HG02884 (cell line): Measurements from ENCODE around the gene LYPD6.

Experiments
- ATAC-seq: cut with Tn5 transposase; IDR thresholded peaks from one replicate; pipeline ENCODE4 v1.9.1; 2021; ENCODE audit warnings: mild to moderate bottlenecking, moderate library complexity; ENCODE audit not compliant: unreplicated experiment

LYPD6 gene

DNA sequence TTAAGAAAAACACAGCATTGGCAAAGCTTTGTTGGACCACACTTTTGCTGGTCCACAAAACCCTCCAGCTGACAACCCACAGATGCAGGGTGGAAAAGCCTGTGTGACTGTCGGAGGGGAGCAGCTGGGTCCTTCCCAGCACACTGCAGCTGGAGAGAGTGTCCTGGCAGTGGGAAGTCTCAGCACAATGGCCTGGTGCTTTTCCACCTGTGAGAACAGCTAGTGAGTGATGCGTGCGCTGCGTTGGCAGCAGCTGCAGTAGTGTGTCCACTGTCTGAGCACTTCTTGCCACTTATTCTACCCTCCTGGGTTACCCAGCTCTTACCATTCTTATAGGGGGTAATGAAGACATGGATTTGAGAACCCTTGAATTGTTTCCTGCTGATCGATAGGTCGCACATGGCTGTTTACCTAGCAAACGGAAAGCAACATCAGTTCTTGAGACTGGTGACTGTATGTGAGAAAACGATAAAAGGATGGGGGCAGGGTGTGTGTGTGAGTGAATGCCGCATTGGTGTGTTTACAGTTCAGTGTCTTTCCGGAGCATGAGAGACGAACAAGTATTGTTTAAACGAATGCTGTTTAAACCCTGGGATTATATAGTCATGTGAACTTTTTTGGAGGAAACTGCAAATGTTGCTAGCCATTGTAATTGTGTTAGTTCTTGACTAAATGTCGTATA is 69.7 kb downstream of the LYPD6 start:
- no peak for ATAC-seq

DNA sequence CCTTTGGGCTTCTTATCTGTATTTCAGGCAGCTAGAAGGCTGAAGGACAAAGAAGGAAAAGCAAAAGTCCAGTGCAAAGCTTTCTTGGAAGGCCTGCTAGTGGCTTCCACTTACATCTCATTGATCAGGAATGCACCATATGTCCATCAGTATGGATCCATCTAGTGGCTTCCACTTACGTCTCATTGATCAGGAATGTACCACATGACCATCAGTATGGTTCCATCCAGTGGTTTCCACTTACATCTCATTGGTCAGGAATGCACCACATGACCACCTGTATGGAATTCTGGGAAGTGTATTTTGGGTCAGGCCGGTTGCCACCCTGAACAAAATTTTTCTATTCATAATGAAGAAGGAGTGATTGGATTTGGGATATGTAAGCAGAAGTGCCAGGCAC is 70.6 kb downstream of the LYPD6 start:
- no peak for ATAC-seq

- no peak for ATAC-seq
These were observed 79.1 kb downstream of the LYPD6 start for GRCh38 chr2:149409506-149409905.

DNA sequence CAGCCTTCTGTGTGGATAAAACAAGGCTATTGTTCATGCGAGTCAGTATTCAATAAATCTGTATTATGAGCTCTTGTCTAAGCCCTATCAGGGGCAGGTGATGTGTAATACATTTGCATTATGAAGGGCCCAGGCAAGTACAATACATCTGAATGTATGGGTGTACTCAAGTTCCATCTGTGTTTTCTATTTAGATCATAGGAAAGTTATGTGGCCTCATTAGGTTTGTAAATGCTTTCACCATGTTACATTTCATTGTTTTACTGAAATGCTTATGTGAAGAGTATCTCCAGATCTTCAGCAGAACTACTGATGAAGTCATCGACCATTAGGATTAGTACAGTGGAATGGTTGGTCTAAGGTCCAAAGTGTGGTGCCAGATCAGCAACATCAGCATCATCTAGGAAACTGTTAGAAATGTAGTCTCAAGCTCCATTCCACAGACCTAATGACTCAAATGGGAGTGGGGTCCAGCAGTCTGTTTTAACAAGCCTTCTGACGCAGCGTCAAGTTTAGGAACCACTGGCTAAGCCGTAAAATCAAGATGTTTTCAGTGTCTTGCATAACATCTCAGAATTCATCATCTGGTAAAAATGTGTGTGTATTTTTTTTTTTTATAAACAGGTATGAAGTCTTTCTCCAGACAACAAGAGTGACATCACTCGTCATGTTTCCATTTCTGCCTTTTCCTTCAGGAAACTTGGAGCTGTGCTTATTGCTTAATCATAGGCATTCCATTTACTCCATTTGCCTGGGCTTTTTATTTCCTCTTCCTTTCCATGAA is 80.5 kb downstream of the LYPD6 start:
- ATAC-seq: no peak

DNA sequence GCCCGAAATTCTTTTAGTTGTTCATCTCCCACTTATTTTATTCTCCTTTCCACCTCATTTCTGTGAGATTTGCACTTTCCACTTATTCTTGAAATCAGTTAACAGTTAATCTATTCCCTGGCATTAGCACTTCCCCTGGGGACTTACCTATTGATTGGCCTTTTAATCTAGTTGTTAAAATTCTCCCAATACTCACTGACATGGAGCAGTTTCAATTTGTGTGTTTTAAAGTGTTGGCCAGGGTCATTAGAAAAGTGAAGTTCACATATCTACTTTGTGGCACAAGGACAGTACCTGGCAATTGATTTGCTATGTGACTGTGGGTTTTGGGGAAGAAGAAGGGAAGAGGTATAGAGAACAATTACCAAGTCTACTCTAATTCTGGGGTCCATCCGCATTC is 83.1 kb downstream of the LYPD6 start:
- no peak for ATAC-seq

GRCh38 chr2:149415086-149415485 is 84.7 kb downstream of the LYPD6 start:
- ATAC-seq: no peak

DNA sequence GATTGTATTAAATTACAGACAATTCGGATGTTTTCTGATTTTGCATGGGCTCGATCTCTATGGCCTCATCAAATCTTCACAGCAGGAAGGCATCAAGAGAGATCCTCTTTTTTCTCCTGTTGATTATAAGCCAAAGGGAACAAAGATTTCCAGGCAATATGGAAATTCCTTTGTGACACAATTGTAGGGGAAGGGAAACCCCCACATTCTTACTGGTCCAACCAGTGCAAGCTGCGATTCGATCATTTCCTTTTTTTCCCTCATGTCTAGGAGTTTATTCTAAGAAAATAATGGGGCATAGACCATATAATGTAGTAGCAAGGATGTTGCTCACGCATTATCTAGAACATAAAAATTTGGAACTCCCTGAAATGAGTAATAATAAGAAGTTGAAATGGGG is 87.7 kb downstream of the LYPD6 start:
- ATAC-seq: no peak

DNA sequence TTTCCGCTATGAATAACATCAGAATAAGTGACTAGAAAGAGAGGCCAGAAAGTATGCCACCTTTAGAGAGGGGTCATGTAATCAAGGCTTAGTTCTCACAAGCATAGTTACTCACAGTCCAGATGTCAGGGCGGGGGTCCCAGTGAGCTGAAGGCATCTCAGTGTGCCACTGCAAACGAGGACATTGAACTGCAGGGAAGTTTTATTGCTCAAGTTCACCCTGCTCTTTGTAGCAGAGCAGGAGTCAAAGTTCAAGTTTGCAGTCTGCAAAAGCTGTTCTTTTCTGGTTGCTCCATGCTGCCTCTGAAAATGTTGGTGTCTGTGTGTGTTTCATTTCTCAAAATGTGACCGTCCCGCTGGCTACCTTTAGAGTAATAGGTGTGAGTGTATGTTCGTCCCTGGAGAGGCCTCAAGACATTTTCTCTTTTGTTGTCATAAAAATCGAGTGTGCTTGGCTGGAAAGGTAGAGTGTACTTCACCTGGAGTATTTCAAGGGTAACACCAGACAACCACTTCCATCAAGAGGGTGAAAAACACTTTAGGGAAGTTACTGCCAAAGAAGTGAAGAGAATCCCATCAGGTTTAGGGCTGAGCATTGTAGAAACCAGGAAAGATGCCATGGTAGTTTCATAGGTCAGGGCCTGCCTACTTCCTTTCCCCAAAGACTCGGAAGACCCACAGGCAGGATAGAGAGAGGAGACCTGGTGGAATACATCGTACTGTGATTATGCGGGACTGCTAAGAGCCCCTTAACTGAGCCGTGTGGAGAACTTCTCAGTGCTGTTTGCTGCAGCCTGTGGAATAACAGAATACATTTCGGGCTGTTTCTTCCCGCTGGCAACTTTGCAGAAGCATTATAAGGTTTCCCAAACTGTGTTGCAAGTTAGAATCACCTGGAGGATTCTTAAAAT is 89.9 kb downstream of the LYPD6 start:
- no peak for ATAC-seq

GRCh38 chr2:149421791-149422190 is 91.4 kb downstream of the LYPD6 start:
- ATAC-seq: no peak

DNA sequence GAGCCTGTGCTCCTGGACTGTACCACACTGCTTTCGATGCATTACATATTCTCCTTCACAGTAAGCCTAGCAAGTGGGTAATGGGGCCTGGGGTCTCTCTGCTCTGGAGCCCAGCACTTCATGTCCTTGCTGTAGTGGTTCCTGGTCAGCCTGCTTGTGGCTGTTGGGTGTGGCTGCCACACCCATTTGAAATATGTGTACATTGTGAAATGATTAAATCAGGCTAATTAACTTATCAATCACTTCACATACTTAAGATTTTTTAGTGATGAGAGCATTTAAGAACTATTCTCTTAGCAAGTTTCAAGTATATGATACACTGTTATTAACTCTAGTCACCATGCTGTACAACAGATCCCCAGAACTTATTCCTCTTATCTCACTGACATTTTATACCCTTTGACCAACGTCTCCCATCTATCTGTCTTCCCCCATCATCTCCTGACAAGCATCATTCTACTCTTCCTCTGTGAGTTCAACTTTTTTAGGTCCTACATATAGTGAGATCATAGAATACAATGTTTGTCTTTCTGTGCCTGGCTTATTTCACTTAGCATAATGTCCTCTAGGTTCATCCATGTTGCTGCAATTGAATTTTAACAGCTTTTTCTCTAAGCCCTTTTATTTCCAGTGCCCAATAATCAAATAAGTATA is 92.1 kb downstream of the LYPD6 start:
- ATAC-seq: no peak

- no peak for ATAC-seq
These were observed 92.6 kb downstream of the LYPD6 start for GRCh38 chr2:149422991-149423338.

DNA sequence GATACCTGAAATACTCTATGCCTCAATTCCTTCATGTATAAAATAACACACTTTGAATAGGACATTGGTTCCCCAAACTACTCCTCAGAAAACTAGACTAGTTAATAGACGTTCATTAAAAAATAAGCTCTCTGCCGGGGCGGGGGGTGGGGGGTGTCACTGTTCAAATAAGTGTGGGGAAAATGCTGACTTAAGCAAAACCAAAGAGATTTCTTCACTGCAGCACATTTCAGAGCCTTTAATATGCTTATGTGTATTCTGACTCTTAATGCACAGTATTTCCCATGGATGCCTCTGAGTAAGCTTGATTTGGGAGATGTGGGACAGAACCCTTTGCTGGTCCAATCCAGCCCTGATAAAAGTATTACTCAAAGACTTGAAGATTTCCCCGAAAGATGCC is 93.2 kb downstream of the LYPD6 start:
- no peak for ATAC-seq

- no peak for ATAC-seq
These were observed 97.0 kb downstream of the LYPD6 start for GRCh38 chr2:149427387-149427786.

GRCh38 chr2:149428783-149429182 is 98.4 kb downstream of the LYPD6 start:
- ATAC-seq: no peak

GRCh38 chr2:149430743-149431736 is 100.7 kb downstream of the LYPD6 start:
- ATAC-seq: no peak

DNA sequence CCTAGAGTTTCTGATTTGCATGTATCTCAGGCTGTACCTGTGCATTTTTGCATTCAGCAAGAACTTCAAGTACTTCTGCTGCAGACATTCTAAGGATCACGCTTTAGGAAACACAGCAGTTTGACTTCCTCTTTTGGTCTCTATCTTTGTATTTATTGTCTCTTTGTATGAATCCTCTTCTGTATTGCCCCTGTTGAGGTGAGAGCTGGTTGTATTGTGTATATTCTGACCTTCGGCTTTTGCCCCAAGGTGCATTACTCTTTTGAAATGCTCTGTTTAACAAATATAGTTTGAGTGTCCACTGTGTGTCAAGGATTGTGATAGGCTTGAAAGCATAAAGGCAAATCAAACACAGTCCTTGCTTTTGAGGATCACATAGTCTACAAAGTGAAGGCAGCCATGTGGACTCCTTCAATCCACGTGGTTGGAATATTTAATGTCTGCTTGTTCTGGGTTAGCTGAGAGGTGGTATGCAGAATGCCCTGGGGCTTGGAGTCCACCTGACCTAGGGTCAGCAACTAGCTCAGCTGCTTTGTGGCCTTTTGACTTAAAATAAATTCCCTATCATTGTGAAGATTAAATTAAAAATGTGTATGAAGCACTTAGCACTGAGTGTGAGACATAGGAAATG is 108.1 kb downstream of the LYPD6 start:
- ATAC-seq: peak; percentile 79

GRCh38 chr2:149441255-149441654 is 110.9 kb downstream of the LYPD6 start:
- no peak for ATAC-seq

- no peak for ATAC-seq
These were observed 112.0 kb downstream of the LYPD6 start for GRCh38 chr2:149442346-149442745.

DNA sequence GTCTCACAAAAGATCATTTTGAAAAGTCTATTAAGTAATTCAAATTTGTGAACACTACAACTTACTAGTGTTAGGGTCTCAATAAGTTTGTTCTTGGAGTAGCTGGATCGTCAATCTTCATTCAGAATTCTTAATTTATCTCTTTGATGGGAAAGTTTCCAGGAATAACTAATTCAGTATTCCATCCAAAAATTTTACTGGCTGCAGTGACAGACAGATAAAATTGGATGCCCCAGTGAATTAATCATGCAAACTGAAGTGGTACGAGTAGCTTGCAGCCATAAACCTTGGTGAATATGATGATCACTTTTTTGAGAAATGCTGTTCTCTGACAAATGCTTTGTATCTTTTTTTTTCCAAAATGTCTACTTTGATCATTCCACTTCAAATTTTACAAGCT is 112.8 kb downstream of the LYPD6 start:
- no peak for ATAC-seq
